Fibroblast of villous mesenchyme (primary cell): ENCODE measurements around the gene SHANK2. TPM values are rescaled to one million over a fixed set of nuclear protein-coding genes. Genes with fewer than 3 reads are reported as not detected.

Experiments used
- DNase-seq: peaks from one replicate; pipeline ENCODE4 v3.0.0-alpha.2; 2010; ENCODE audit warnings: low read depth
- H3K4me3 ChIP-seq: 2 replicates; pipeline ENCODE4 v1.5.1; 2011; ENCODE audit warnings: low read depth, mild to moderate bottlenecking, low read length
- CTCF ChIP-seq: IDR thresholded peaks from 2 replicates; pipeline ENCODE4 v1.5.1; 2012; ENCODE audit warnings: low read depth, mild to moderate bottlenecking, low read length; ENCODE audit not compliant: insufficient read depth
- total RNA-seq: library from RNA; depleted of rRNA; stranded (reverse); fragments of >200 nt; gene quantifications from 2 replicates; pipeline ENCODE4 v1.2.3, GENCODE V29; 2012

SHANK2 gene
- total RNA-seq, 1 donor, result 0.86 TPM

- no peak for DNase-seq
- no peak for TF ChIP-seq CTCF
- H3K4me3 ChIP-seq, result no peak overlapping the region
Observed at GRCh38 chr11:71268706-71269321, 16.4 kb upstream of the SHANK2 start.

GRCh38 chr11:71267807-71268421 is 15.5 kb upstream of the SHANK2 start:
- TF ChIP-seq CTCF, result no peak
- no peak for DNase-seq
- H3K4me3 ChIP-seq, result no peak overlapping the region

DNA sequence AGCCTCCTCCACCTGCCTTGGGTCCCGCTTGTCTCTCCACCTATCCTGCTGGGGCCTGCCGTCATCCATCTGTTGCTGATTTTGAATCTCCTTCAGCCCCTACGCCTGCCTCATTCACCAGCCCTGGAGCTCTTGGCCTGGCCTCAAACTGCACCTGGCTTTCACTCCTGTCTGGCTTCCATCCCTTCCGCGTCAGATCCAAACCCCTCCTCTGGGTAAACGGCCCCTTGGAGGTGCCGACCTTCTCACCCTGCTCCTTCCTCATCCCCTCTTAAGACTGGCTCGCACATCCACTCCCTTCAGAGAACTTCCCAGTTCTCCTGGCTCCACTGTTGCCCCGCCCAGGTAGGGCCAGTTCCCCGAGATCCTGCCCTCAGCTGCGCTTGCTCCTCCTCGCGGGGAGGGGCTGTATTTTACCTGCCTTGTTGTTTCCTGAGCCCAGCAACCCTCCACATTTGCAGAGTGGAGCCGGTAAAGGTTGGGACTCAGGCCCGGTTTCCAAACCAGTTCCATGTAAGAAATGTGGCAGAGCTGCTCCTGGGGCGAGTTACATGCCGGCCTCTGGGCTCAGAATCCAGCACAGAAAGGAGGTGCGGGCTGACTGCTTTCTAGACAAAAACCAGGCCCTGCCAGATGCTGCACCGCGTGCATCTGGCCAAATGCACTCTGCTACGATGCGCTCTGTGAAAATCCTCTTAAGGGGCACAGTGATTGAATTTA is 13.9 kb upstream of the SHANK2 start:
- H3K4me3 ChIP-seq, result no peak overlapping the region
- TF ChIP-seq CTCF, result no peak
- no peak for DNase-seq

GRCh38 chr11:71265559-71266092 is 13.2 kb upstream of the SHANK2 start:
- H3K4me3 ChIP-seq, result no peak overlapping the region
- TF ChIP-seq CTCF, result no peak
- DNase-seq, result no peak

DNA sequence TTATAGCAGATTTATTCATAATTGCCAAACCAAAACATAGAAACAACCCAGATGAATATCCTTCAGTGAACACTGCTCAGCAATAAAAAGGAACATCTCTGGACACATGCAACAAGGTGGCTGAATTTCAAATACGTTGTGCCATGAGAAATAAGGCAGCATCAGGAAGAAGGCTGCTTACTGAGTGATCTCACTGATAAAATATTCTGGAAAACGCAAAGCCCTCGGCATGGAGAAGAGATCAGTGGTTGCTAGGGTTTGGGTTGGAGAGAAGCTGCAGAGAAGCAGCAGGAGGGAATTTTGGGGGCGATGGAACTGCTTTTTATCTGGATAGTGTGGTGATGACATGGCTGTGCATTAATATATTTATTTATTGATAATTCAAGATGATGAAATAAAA is 11.0 kb upstream of the SHANK2 start:
- no peak for DNase-seq
- no peak overlapping the region for H3K4me3 ChIP-seq
- no peak for TF ChIP-seq CTCF

- H3K4me3 ChIP-seq, result no peak overlapping the region
- no peak for DNase-seq
- no peak for TF ChIP-seq CTCF
Observed at GRCh38 chr11:71255800-71256479, 3.6 kb upstream of the SHANK2 start.
